Tibial nerve (tissue), 4 donors: ENCODE results near the gene ERVFRD-1. TPM values are rescaled to one million over a fixed set of nuclear protein-coding genes. Genes with fewer than 3 reads are reported as not detected.

Source experiments
- DNase-seq, 2 donors: peaks; one replicate each; pipeline ENCODE4 v3.0.0-alpha.2; 2019; ENCODE audit warnings: low spot score in 2 of 2
- H3K27ac ChIP-seq, 4 donors: fragments of 200-600 bp; sonication (generic) in 3 of 4; one replicate each; pipeline ENCODE4 v1.5.1; 2017 to 2019; ENCODE audit warnings: mild to moderate bottlenecking in 1 of 4
- H3K27me3 ChIP-seq, 2 donors: fragments of 200-600 bp; sonication (generic) in 1 of 2; one replicate each; pipeline versions ENCODE4 v1.5.1 to v1.6.0; 2017 to 2019
- H3K36me3 ChIP-seq, 3 donors: fragments of 200-600 bp; sonication (generic); one replicate each; pipeline ENCODE4 v1.5.1; 2018 to 2019
- H3K4me1 ChIP-seq, 4 donors: fragments of 200-600 bp; sonication (generic) in 3 of 4; one replicate each; pipeline ENCODE4 v1.5.1; 2017 to 2019
- H3K4me3 ChIP-seq, 4 donors: fragments of 200-600 bp; sonication (generic) in 3 of 4; one replicate each; pipeline ENCODE4 v1.5.1; 2017 to 2019; ENCODE audit warnings: mild to moderate bottlenecking in 1 of 4, moderate library complexity in 1 of 4
- H3K9me3 ChIP-seq, 4 donors: fragments of 200-600 bp; sonication (generic) in 3 of 4; one replicate each; pipeline ENCODE4 v1.5.1; 2017 to 2019
- CTCF ChIP-seq, 5 experiments: fragments of 200-600 bp in 3 of 5; fragments of 450-650 bp in 2 of 5; sonication (generic) in 3 of 5; IDR thresholded peaks; one replicate each; pipeline ENCODE4 v1.5.1; 2016 to 2019; ENCODE audit warnings: antibody characterized with exemption in 5 of 5, mild to moderate bottlenecking in 3 of 5, moderate library complexity in 2 of 5
- EP300 ChIP-seq, 2 donors: sonication (generic); formaldehyde crosslinking; IDR thresholded peaks; one replicate each; pipeline ENCODE4 v1.6.1; 2017; ENCODE audit warnings: antibody characterized with exemption in 2 of 2, mild to moderate bottlenecking in 1 of 2
- POLR2A ChIP-seq, 2 donors: fragments of 450-650 bp; IDR thresholded peaks; one replicate each; pipeline ENCODE4 v1.6.1; 2017; ENCODE audit warnings: antibody characterized with exemption in 2 of 2, mild to moderate bottlenecking in 2 of 2, moderate library complexity in 2 of 2
- WGBS, 2 donors: methylation state at CpG; one replicate each; pipeline ENCODE4 v1.1.5; 2018; 5-methylcytosine and 5-hydroxymethylcytosine counted together
- total RNA-seq, 4 donors: library from RNA; depleted of rRNA; stranded (reverse); fragments of >200 nt; gene quantifications; one replicate each; pipeline ENCODE4 v1.1.0, GENCODE V29; 2016

The ERVFRD-1 gene
- total RNA-seq, 4 donors from 2014 or later, result 0.22 to 0.42 TPM; not detected in 2

- Histone ChIP-seq H3K36me3 (peaks cover 0 to 20% (median 0%) of the 10 kb centered on the region in 3 donors), H3K4me3 (no peak overlapping the region), H3K27ac (no peak overlapping the region), H3K27me3 (no peaks in the 10 kb centered on the region), H3K4me1 (no peaks in the 10 kb centered on the region), H3K9me3 (no peaks in the 10 kb centered on the region)
- TF ChIP-seq EP300 (IDR thresholded peaks at IDR 0.05) (no peak), CTCF (IDR thresholded peaks at IDR 0.05) (no peak), POLR2A (IDR thresholded peaks at IDR 0.05) (no peak)
- no peak for DNase-seq
Measured at GRCh38 chr6:11136809-11137208, 25.3 kb upstream of the ERVFRD-1 start.

GRCh38 chr6:11133281-11133680, 21.8 kb upstream of the ERVFRD-1 start:
- no peak overlapping the region for H3K27ac ChIP-seq
- no peak for DNase-seq
- H3K4me1 ChIP-seq, result peaks cover 0 to 5% (median 0%) of the 10 kb centered on the region in 4 donors
- no peaks in the 10 kb centered on the region for H3K9me3 ChIP-seq
- WGBS, 2 donors, result 71 to 72% methylated on average over 5 of the region's 5 CpGs
- H3K36me3 ChIP-seq, result peaks cover 0 to 20% (median 0%) of the 10 kb centered on the region in 3 donors
- no peaks in the 10 kb centered on the region for H3K27me3 ChIP-seq
- TF ChIP-seq EP300 (IDR thresholded peaks at IDR 0.05) (no peak), CTCF (IDR thresholded peaks at IDR 0.05) (no peak), POLR2A (IDR thresholded peaks at IDR 0.05) (no peak)
- H3K4me3 ChIP-seq, result no peak overlapping the region

- WGBS, 2 donors, result 89 to 90% methylated on average over 6 of the region's 6 CpGs
- Histone ChIP-seq H3K9me3 (no peaks in the 10 kb centered on the region), H3K27me3 (no peaks in the 10 kb centered on the region), H3K27ac (no peak overlapping the region), H3K4me3 (no peak overlapping the region), H3K36me3 (peaks cover 0 to 27% (median 0%) of the 10 kb centered on the region in 3 donors), H3K4me1 (peaks cover 0 to 5% (median 0%) of the 10 kb centered on the region in 4 donors)
- no peak for DNase-seq
- no peak for TF ChIP-seq EP300 (IDR thresholded peaks at IDR 0.05)
- no peak for TF ChIP-seq POLR2A (IDR thresholded peaks at IDR 0.05)
- no peak for TF ChIP-seq CTCF (IDR thresholded peaks at IDR 0.05)
Measured at GRCh38 chr6:11132194-11132888, 20.8 kb upstream of the ERVFRD-1 start.

GRCh38 chr6:11130605-11131004, 19.1 kb upstream of the ERVFRD-1 start:
- H3K27ac ChIP-seq, result no peak overlapping the region
- DNase-seq, result no peak
- H3K4me1 ChIP-seq, result peaks cover 0 to 5% (median 0%) of the 10 kb centered on the region in 4 donors
- no peak overlapping the region for H3K4me3 ChIP-seq
- TF ChIP-seq POLR2A (IDR thresholded peaks at IDR 0.05) (no peak), CTCF (IDR thresholded peaks at IDR 0.05) (no peak), EP300 (IDR thresholded peaks at IDR 0.05) (no peak)
- H3K36me3 ChIP-seq, result peaks cover 0 to 23% (median 0%) of the 10 kb centered on the region in 3 donors
- no peaks in the 10 kb centered on the region for H3K27me3 ChIP-seq
- no peaks in the 10 kb centered on the region for H3K9me3 ChIP-seq

- Histone ChIP-seq H3K9me3 (no peaks in the 10 kb centered on the region), H3K36me3 (peaks cover 0 to 18% (median 0%) of the 10 kb centered on the region in 3 donors), H3K27ac (no peak overlapping the region), H3K4me3 (no peak overlapping the region), H3K4me1 (peaks cover 0 to 5% (median 0%) of the 10 kb centered on the region in 4 donors), H3K27me3 (no peaks in the 10 kb centered on the region)
- no peak for TF ChIP-seq EP300 (IDR thresholded peaks at IDR 0.05)
- TF ChIP-seq CTCF (IDR thresholded peaks at IDR 0.05), result no peak
- TF ChIP-seq POLR2A (IDR thresholded peaks at IDR 0.05), result no peak
- WGBS, 2 donors, result 79 to 86% methylated on average over 1 of the region's 1 CpG
- DNase-seq, result no peak
Measured at GRCh38 chr6:11129908-11130565, 18.5 kb upstream of the ERVFRD-1 start.
